Midbrain (tissue), 1 donor: Measurements from ENCODE around the gene LRRC66.

Experiments
- DNase-seq: peaks from one replicate; lab custom pipeline; 2025; lab: John Stamatoyannopoulos, UW

Gene LRRC66

GRCh38 chr4:52019936-52020657, at the start of gene LRRC66:
Gene LRRC66 (minus strand): TSS chr4:52020363. CDS start chr4:52017613, 2,750 bp downstream.
- no peak for DNase-seq

DNA sequence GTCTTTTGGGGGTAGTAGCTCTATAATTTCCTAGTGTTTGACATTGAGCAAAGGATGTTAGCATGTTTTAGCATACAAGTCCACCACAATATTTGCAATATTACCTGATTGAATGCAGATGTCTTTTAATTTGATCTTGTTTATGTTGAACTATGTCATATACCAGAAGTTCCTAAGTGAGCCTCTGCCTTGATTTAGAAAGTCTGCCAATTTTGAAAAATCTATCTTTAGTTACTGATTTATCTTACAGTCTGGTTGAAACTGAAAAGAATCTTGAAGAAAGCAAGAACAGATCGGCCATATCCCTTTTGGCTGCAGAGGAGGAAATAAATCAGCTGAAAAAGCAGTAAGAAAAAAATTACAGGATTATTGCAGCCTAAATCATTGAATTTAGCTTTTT, 49.4 kb upstream of the LRRC66 start:
- no peak for DNase-seq

- peak; percentile 32 for DNase-seq
Observed at GRCh38 chr4:52059372-52059771, 39.2 kb upstream of the LRRC66 start.

DNA sequence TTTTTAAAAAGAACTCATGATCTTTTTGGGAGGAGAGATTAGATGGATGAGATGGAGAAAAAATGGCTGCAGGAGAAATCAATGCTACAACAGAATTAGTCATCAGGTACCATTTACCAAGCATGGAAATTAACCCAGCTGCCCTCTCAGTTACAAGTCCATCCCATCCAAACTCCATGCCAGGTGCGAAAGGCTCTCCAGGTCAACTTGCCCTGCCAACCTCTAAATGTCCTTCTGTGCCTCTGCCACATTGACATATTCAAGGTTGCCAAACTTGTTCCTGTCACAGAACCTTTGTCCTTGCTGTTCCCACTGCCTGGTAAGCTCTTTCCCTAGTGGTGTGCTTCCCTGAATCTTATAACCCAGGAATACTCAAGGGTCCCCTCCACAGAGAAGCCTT, 38.1 kb upstream of the LRRC66 start:
- no peak for DNase-seq

DNA sequence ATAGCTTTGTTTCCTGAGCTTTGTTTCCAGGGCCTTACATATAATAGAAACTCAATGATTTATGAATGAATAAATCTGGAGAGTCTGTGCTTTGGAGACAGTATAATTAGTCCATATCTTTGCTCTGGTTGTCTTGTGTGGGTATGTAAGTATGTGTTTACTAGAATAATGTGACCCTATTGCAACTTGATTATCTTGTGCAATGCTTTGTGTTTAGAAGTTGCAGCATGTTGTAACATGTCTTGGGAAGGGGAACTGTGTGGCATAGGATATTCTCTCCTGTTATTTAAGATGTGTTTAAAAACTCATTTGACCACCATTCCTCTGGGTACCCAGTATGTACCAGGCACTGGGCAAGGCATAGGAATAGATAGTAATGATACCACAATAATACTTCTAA, 37.0 kb upstream of the LRRC66 start:
- DNase-seq = no peak

DNA sequence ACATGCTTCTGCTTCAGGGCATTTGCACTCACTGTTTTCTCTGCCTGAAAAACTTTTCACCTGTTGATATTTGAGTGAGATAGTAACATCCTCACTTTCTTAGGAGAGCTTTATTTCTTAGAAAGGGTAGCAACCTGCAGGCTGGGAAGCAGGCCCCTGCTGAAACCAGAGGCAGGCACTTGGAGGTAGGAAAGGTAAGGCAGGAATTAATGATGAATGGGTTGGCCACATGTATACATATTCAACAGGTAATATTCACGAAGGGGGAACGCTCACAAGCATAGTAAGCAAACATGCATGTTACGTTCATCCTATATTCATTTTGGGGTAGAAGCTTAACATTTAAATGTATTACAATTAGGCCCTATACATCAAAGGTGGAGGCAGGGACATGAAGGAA, 34.1 kb upstream of the LRRC66 start:
- no peak for DNase-seq

GRCh38 chr4:52052475-52052780, 32.3 kb upstream of the LRRC66 start:
- peak; percentile 7 for DNase-seq

- peak; percentile 13 for DNase-seq
Observed at GRCh38 chr4:52051615-52052474, 31.7 kb upstream of the LRRC66 start.

GRCh38 chr4:52051213-52051614, 31.1 kb upstream of the LRRC66 start, which contains the start of gene SPATA18:
Gene SPATA18 (plus strand): TSS chr4:52051304. CDS start chr4:52051705, 401 bp downstream.
- DNase-seq = no peak

DNA sequence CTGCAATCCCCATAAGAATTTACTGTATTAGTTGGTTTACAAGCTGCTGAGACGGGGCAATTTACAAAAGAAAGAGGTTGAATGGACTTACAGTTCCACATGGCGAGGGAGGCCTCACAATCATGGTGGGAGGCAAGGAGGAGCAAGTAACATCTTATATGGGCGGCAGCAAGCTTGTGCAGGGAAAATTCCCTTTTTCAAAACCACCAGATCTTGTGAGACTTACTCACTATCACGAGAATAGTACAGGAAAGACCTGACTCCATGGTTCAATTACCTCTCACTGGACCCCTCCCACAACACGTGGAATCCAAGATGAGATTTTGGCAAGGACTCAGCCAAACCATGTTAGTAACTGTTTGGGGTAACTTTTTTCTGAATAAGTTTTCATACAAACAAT, 29.1 kb upstream of the LRRC66 start:
- DNase-seq = no peak

GRCh38 chr4:52045028-52045427, 24.9 kb upstream of the LRRC66 start:
- no peak for DNase-seq

- peak; percentile 73 for DNase-seq
Observed at GRCh38 chr4:52038103-52038912, 18.1 kb upstream of the LRRC66 start, which contains the start of gene SGCB. Gene SGCB (minus strand): TSS chr4:52038299. CDS start chr4:52038259, 40 bp downstream.

- peak; percentile 57 for DNase-seq
Observed at GRCh38 chr4:52037689-52038102, 17.5 kb upstream of the LRRC66 start.

DNA sequence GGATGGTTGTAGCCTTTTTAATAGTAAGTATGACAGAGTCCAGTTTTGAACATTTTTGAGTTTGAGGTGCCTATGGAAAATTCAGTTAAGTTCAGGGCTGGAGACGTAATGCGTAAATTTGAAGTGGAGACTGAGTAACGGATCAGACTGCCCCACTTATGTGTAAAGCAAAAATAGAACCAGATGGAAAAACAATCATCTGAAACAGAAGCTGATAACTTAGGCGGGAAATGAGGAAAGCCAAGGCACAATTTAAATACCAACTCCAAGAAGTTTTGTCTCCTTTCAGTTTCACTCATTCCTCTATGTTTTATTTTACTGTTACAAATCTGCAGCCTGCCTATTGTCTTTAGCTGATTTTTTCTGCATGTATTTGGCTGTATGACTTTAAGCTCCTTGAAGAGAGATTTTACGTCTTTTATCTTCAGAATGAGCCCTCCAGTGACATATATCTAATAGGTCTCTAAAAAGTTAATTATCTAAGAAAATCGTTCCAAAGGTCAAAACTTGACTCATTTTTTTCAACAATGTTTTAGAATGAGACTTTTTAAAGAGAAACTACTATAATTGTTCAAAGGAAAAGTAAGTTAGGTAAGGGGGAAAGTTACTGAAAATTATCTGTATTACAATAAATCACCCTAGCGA, 16.8 kb upstream of the LRRC66 start:
- no peak for DNase-seq

DNA sequence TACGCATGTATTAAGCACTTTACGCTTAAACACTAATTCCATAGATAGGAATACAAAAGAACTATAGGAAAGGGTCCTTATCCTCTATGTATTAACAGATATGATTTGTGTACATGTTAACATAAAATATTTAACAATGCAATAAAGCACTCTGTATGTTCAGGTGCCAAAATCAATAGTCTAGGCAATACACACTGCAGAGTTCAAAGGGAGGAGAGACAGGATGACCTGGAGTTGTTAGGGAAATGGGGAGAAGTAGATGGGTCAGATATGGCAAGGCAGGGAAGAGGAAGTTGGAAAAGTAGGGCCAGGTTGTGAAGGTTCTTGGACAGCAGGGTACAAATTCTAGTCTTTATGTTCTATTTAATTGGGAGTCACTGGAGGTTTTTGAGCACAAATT, 15.0 kb upstream of the LRRC66 start:
- no peak for DNase-seq

- no peak for DNase-seq
Observed at GRCh38 chr4:52032005-52032404, 11.8 kb upstream of the LRRC66 start.

DNA sequence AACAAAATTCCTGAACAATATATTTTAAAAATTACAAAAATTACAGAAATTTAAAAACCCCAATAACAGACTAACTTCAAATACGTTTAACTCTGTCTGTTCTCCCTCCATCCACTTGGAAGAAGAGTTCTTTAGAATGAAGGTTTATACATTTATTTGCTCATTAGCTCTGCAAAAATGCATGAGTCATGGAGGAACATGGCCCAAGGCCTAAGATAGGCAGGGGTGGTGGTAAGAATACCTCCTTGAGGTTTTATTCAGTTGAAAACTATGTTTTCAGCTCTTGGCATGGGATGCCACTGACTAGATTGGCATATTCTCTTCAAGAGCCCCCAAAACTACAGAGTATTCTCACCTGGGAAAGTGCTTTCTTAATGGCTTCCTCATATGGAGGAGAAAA, 8.8 kb upstream of the LRRC66 start:
- DNase-seq = no peak

- no peak for DNase-seq
Observed at GRCh38 chr4:52017814-52018213, 2.3 kb downstream of the LRRC66 start.

DNA sequence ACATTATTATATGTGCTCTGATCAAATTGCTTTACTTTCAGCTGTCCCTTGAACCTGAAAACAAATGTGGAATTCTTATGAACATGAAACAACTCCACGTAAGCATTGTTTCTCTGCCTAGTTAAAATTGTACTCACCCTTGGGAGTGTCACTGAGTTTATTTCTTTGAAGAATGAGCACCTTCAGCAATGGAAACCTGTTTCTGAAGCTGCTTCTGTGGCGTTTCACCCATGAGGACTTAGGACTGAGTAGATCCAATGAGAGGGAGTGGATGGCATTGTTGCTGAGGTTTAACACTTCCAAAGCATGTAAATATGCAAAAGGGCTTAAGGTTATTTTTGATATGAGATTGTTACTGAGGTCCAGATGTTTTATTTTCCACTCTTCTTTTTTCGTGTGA, 3.2 kb downstream of the LRRC66 start:
- DNase-seq = no peak

DNA sequence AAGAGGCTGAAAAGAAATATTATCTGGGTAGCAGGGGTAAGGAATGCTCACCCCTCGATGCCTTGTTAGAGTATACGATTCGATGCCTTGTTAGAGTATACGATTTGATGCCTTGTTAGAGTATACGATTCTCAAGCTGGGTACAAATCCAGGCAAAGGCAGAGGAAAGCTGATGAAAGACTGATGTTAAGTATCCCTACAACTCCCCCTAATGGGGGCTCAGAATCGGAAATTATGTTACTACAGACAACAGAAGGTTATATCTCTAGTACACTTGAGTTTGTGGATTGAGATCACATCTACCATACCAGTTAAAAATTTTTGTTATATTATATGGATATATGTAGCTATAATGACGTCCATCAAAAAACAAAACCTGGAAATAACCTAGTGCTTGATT, 4.8 kb downstream of the LRRC66 start:
- no peak for DNase-seq

DNA sequence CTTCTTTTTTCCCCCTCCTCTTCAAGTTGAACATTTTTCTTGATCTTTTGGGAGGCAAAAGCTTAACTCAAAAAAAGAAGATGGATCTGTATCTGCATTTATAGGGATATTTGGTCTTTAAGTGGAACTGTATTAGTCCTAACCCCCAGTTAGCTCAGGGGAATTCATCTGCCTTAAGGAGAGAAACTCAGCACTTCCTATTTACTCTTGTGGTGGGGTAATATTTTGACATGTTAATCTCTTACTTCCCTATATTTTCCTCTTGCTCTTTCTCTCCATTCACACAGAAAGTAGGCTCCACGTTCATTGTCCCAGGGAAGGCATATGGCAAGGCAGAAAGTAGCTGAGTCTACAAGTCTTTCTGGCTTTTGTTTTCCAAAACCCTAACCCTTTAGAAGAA, 5.3 kb downstream of the LRRC66 start:
- DNase-seq = no peak

DNA sequence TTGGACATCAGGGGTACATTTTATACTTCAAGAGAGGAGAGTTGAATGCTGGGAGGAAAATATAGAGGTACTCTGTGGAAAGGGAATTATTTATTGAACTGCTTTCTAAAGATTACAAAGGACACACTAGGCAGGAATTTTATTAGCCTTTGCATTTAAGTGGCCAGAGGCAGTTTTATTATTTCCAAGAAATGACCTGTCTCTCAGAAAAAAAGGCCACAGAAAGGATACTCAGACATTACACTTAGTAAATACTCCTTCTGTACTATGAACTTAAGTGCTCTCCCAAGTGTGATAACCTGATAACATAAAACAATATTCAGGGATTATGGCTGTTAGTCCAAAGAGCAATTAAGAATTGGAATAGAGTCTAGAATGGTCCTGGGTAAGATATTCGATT, 7.5 kb downstream of the LRRC66 start:
- no peak for DNase-seq
